SK-N-SH (cell line): ENCODE measurements around the gene ATP11B. TPM values are rescaled to one million over a fixed set of nuclear protein-coding genes. Genes with fewer than 3 reads are reported as not detected.

Experiments
- CTCF ChIA-PET: fragments of 300-600, 350-600 bp; formaldehyde crosslinking; extraction: SDS; loops from one replicate; lab custom pipeline; 2021; lab: Yijun Ruan, JAX
- POLR2A ChIA-PET: fragments of 350-600 bp; sonication (Branson Sonifier 250); formaldehyde crosslinking; extraction: SDS; loops from one replicate; lab custom pipeline; 2020; ENCODE audit warnings: antibody characterized with exemption, inconsistent platforms; lab: Yijun Ruan, JAX
- DNase-seq: peaks from one replicate; pipeline ENCODE4 v3.0.0; 2012
- H2AFZ ChIP-seq: fragments of 200-600 bp; sonication (generic); 2 replicates; pipeline ENCODE4 v1.8.1; 2016; ENCODE audit warnings: antibody characterized with exemption, mild to moderate bottlenecking, low read depth
- H3F3A ChIP-seq: fragments of 200-600 bp; sonication (generic); replicated peaks from 2 replicates; pipeline ENCODE3; 2016; ENCODE audit warnings: antibody characterized with exemption, mild to moderate bottlenecking; ENCODE audit not compliant: insufficient read depth
- H3K27ac ChIP-seq, 2 experiments: fragments of 200-500 bp in 1 of 2; fragments of 200-600 bp in 1 of 2; sonication (Bioruptor generic) in 1 of 2; sonication (generic), shearing (Covaris generic) in 1 of 2; 2 replicates each; pipeline versions ENCODE4 v1.5.1 to v1.6.1; 2014 to 2016; ENCODE audit warnings: low read depth in 2 of 2, inconsistent platforms in 1 of 2, low read length in 1 of 2, mild to moderate bottlenecking in 1 of 2, mixed read lengths in 1 of 2
- H3K27me3 ChIP-seq: fragments of 200-600 bp; sonication (generic), shearing (Covaris generic); 2 replicates; pipeline ENCODE4 v1.6.1; 2016; ENCODE audit warnings: mixed run types; ENCODE audit not compliant: insufficient read depth
- H3K36me3 ChIP-seq, 2 experiments: fragments of 200-500 bp in 1 of 2; fragments of 200-600 bp in 1 of 2; sonication (Bioruptor generic) in 1 of 2; sonication (generic) in 1 of 2; replicated peaks in 1 of 2; 2 replicates each; pipeline versions ENCODE3 to v1.5.1; 2014 to 2016; ENCODE audit warnings: low read length in 1 of 2, mild to moderate bottlenecking in 1 of 2; ENCODE audit not compliant: insufficient read depth in 2 of 2, control insufficient read depth in 1 of 2
- H3K4me1 ChIP-seq, 2 experiments: fragments of 200-500 bp in 1 of 2; fragments of 200-600 bp in 1 of 2; sonication (Bioruptor generic) in 1 of 2; sonication (generic), shearing (Covaris generic) in 1 of 2; 2 replicates each; pipeline versions ENCODE4 v1.5.1 to v1.6.1; 2014 to 2016; ENCODE audit warnings: low read depth in 1 of 2, low read length in 1 of 2, mixed run types in 1 of 2; ENCODE audit not compliant: insufficient read depth in 2 of 2, control insufficient read depth in 1 of 2
- H3K4me2 ChIP-seq: fragments of 200-600 bp; sonication (generic), shearing (Covaris generic); 2 replicates; pipeline ENCODE4 v1.6.1; 2017; ENCODE audit warnings: mixed run types
- H3K4me3 ChIP-seq, 2 experiments: fragments of 200-500 bp in 1 of 2; fragments of 200-600 bp in 1 of 2; sonication (Bioruptor generic) in 1 of 2; sonication (generic), shearing (Covaris generic) in 1 of 2; 2 replicates each; pipeline versions ENCODE4 v1.5.1 to v1.8.1; 2014 to 2016; ENCODE audit warnings: low read depth in 2 of 2, inconsistent platforms in 1 of 2, low read length in 1 of 2, mild to moderate bottlenecking in 1 of 2, mixed read lengths in 1 of 2, moderate library complexity in 1 of 2
- H3K79me2 ChIP-seq: fragments of 200-600 bp; sonication (generic); 2 replicates; pipeline ENCODE4 v1.8.1; 2017; ENCODE audit warnings: mild to moderate bottlenecking; ENCODE audit not compliant: insufficient read depth
- H3K9ac ChIP-seq: fragments of 200-600 bp; sonication (generic); 2 replicates; pipeline ENCODE4 v1.6.1; 2017; ENCODE audit warnings: mixed run types
- H3K9me2 ChIP-seq: fragments of 200-600 bp; sonication (generic); 2 replicates; pipeline ENCODE4 v1.6.1; 2017; ENCODE audit warnings: mixed run types
- H3K9me3 ChIP-seq: fragments of 200-600 bp; sonication (generic); 2 replicates; pipeline ENCODE4 v1.6.1; 2017; ENCODE audit warnings: mixed run types, mild to moderate bottlenecking, moderate library complexity
- H4K20me1 ChIP-seq: fragments of 200-600 bp; sonication (generic); 2 replicates; pipeline ENCODE4 v1.6.1; 2017; ENCODE audit warnings: mild to moderate bottlenecking, mixed run types; ENCODE audit not compliant: insufficient read depth
- CHD2 ChIP-seq: fragments of 150-350 bp; IDR thresholded peaks from 2 replicates; pipeline ENCODE4 v1.6.1; 2018; ENCODE audit warnings: low read length; ENCODE audit not compliant: partially characterized antibody
- CTCF ChIP-seq: fragments of 200-600 bp; sonication (generic); IDR thresholded peaks from 2 replicates; pipeline ENCODE4 v1.6.1; 2017; ENCODE audit warnings: antibody characterized with exemption, mild to moderate bottlenecking, moderate library complexity
- ELF1 ChIP-seq: IDR thresholded peaks from 2 replicates; pipeline ENCODE4 v1.4.0; 2012
- EP300 ChIP-seq, 2 experiments: IDR thresholded peaks; 2 replicates each; pipeline versions ENCODE4 v1.4.0 to v1.6.1; 2012; ENCODE audit warnings: borderline replicate concordance in 1 of 2, low read depth in 1 of 2, low read length in 1 of 2
- GABPA ChIP-seq: IDR thresholded peaks from 2 replicates; pipeline ENCODE4 v1.4.0; 2012; ENCODE audit warnings: low read depth, mild to moderate bottlenecking
- GATA2 ChIP-seq: sonication (generic); formaldehyde crosslinking; IDR thresholded peaks from 2 replicates; pipeline ENCODE4 v1.5.0; 2020; ENCODE audit warnings: mild to moderate bottlenecking, missing genetic modification reagents
- JUND ChIP-seq: IDR thresholded peaks from 2 replicates; pipeline ENCODE4 v1.4.0; 2012
- NRF1 ChIP-seq: IDR thresholded peaks from 2 replicates; pipeline ENCODE4 v1.6.1; 2012; ENCODE audit warnings: low read depth, mild to moderate bottlenecking, low read length
- PBX3 ChIP-seq: IDR thresholded peaks from 2 replicates; pipeline ENCODE4; 2012
- REST ChIP-seq: IDR thresholded peaks from 2 replicates; pipeline ENCODE4 v1.6.1; 2012; ENCODE audit warnings: mild to moderate bottlenecking, low read depth, low read length, moderate library complexity
- TEAD4 ChIP-seq: IDR thresholded peaks from 2 replicates; pipeline ENCODE4 v1.4.0; 2012; ENCODE audit warnings: mild to moderate bottlenecking, borderline replicate concordance; ENCODE audit not compliant: insufficient read depth
- USF1 ChIP-seq: IDR thresholded peaks from 2 replicates; pipeline ENCODE4 v1.4.0; 2012; ENCODE audit warnings: low read depth, borderline replicate concordance
- ZBTB33 ChIP-seq: IDR thresholded peaks from 2 replicates; pipeline ENCODE4 v1.4.0; 2012; ENCODE audit warnings: low read depth, borderline replicate concordance
- WGBS: methylation state at CpG from one replicate; pipeline ENCODE4 v1.1.6; 2017; ENCODE audit warnings: low lambda C conversion rate; 5-methylcytosine and 5-hydroxymethylcytosine counted together
- polyA plus RNA-seq, 3 experiments: library from polyadenylated mRNA; depleted of rRNA; stranded (reverse); fragments of >200 nt; gene quantifications; 2 replicates each; pipeline ENCODE4 v1.2.3, GENCODE V29; 2012

Gene ATP11B
- polyA plus RNA-seq, 1 of the 3 experiments (the other 2 are of a cell fraction), result 8.7 TPM

- ChIA-PET CTCF (interaction anchor here (0.5 to 0.6 kb wide), 2 partner anchors 27 to 1364 kb away, joined by 3 read pairs; no protein-coding TSS in a partner anchor), POLR2A (no interaction called here)
- no peaks in the 10 kb centered on the region for H3K27me3 ChIP-seq
- no peak overlapping the region for H3K9ac ChIP-seq
- H3K9me2 ChIP-seq, result no peaks in the 10 kb centered on the region
- TF ChIP-seq CTCF (no peak), PBX3 (no peak), GABPA (no peak), CHD2 (no peak), REST (no peak), TEAD4 (no peak), ELF1 (no peak), JUND (no peak)
- no peaks in the 10 kb centered on the region for H3K79me2 ChIP-seq
- H3K36me3 ChIP-seq, result peaks cover 48 to 50% of the 10 kb centered on the region in 2 experiments
- H4K20me1 ChIP-seq, result no peaks in the 10 kb centered on the region
- WGBS, result 92% methylated on average over 3 of the region's 3 CpGs
- no peak overlapping the region for H3K4me3 ChIP-seq
- H3K4me2 ChIP-seq, result no peak overlapping the region
- DNase-seq, result no peak
- no peak overlapping the region for H3K27ac ChIP-seq
- no peaks in the 10 kb centered on the region for H3K4me1 ChIP-seq
- H3F3A ChIP-seq, result no peaks in the 10 kb centered on the region
- H2AFZ ChIP-seq, result no peak overlapping the region
- no peaks in the 10 kb centered on the region for H3K9me3 ChIP-seq
Measured at GRCh38 chr3:182889948-182890629, 96.8 kb downstream of the ATP11B start.

GRCh38 chr3:182891364-182891763, 98.1 kb downstream of the ATP11B start:
- H3K27me3 ChIP-seq, result no peaks in the 10 kb centered on the region
- DNase-seq, result no peak
- H3K9me2 ChIP-seq, result no peaks in the 10 kb centered on the region
- no peak overlapping the region for H3K27ac ChIP-seq
- no peak overlapping the region for H3K9ac ChIP-seq
- 96% methylated on average over 1 of the region's 1 CpG for WGBS
- CTCF ChIA-PET, result no interaction called here
- H3K36me3 ChIP-seq, result peaks cover 40 to 48% of the 10 kb centered on the region in 2 experiments
- no peaks in the 10 kb centered on the region for H3K4me1 ChIP-seq
- POLR2A ChIA-PET, result no interaction called here
- no peaks in the 10 kb centered on the region for H3K9me3 ChIP-seq
- H3K79me2 ChIP-seq, result no peaks in the 10 kb centered on the region
- H2AFZ ChIP-seq, result no peak overlapping the region
- no peaks in the 10 kb centered on the region for H4K20me1 ChIP-seq
- H3K4me3 ChIP-seq, result no peak overlapping the region
- H3F3A ChIP-seq, result no peaks in the 10 kb centered on the region
- H3K4me2 ChIP-seq, result no peak overlapping the region
- TF ChIP-seq REST, result no peak
- TF ChIP-seq EP300 (IDR thresholded peaks at IDR 0.05; ENCODE audit: borderline replicate concordance in 1 of 2, low read depth in 1 of 2, low read length in 1 of 2), result no peak
- TF ChIP-seq USF1, result no peak
- TF ChIP-seq NRF1, result no peak
- no peak for TF ChIP-seq GATA2 (CRISPR knock-in tag)
- no peak for TF ChIP-seq ZBTB33
